Keratinocyte (primary cell): ENCODE measurements around the gene PFAS. TPM values are rescaled to one million over a fixed set of nuclear protein-coding genes. Genes with fewer than 3 reads are reported as not detected.

Experiments used
- DNase-seq: peaks from one replicate; pipeline ENCODE4 v3.0.0-alpha.2; 2011; ENCODE audit warnings: low read depth, missing footprints, low spot score
- FAIRE-seq: peaks from 2 replicates; lab custom pipeline; 2011; peaks lifted over from hg19 to GRCh38; lab: Jason Lieb, UNC
- H2AFZ ChIP-seq: 2 replicates; pipeline ENCODE4 v1.6.0; 2012; ENCODE audit warnings: low read length, control low read depth, inconsistent platforms; ENCODE audit not compliant: control insufficient read depth
- H3K27ac ChIP-seq: 2 replicates; pipeline ENCODE4 v1.5.1; 2011; ENCODE audit warnings: low read length; ENCODE audit not compliant: control insufficient read depth, insufficient read depth
- H3K27me3 ChIP-seq: 3 replicates; pipeline ENCODE4 v1.6.0; 2011; ENCODE audit warnings: low read length; ENCODE audit not compliant: control insufficient read depth, insufficient read depth; ENCODE audit errors: extremely low read depth
- H3K36me3 ChIP-seq, 2 experiments: 2 replicates in 1 of 2; 3 replicates in 1 of 2; pipeline ENCODE4 v1.5.1; 2011; ENCODE audit warnings: low read length in 2 of 2, mild to moderate bottlenecking in 1 of 2; ENCODE audit not compliant: control insufficient read depth in 2 of 2, insufficient read depth in 2 of 2; ENCODE audit errors: extremely low read depth in 1 of 2
- H3K4me1 ChIP-seq: 3 replicates; pipeline ENCODE4 v1.5.1; 2011; ENCODE audit warnings: low read length; ENCODE audit not compliant: control insufficient read depth, insufficient read depth; ENCODE audit errors: extremely low read depth
- H3K4me2 ChIP-seq: 3 replicates; pipeline ENCODE4 v1.6.0; 2011; ENCODE audit warnings: low read depth, low read length; ENCODE audit not compliant: control insufficient read depth, insufficient read depth; ENCODE audit errors: extremely low read depth
- H3K4me3 ChIP-seq, 3 experiments: fragments of 200-600 bp in 1 of 3; sonication (generic) in 1 of 3; 2 replicates in 2 of 3; 3 replicates in 1 of 3; pipeline ENCODE4 v1.5.1; 2011 to 2016; ENCODE audit warnings: low read length in 3 of 3, mild to moderate bottlenecking in 3 of 3, control low read depth in 2 of 3, inconsistent platforms in 1 of 3, low read depth in 1 of 3, mixed read lengths in 1 of 3, mixed run types in 1 of 3, moderate library complexity in 1 of 3; ENCODE audit not compliant: control insufficient read depth in 2 of 3, insufficient read depth in 2 of 3; ENCODE audit errors: extremely low read depth in 1 of 3
- H3K79me2 ChIP-seq: 2 replicates; pipeline ENCODE4 v1.6.0; 2012; ENCODE audit warnings: low read length; ENCODE audit not compliant: control insufficient read depth, insufficient read depth
- H3K9ac ChIP-seq: 3 replicates; pipeline ENCODE4 v1.6.0; 2011; ENCODE audit warnings: low read length; ENCODE audit not compliant: control insufficient read depth, insufficient read depth; ENCODE audit errors: extremely low read depth
- H3K9me1 ChIP-seq: 3 replicates; pipeline ENCODE4 v1.6.0; 2011; ENCODE audit warnings: low read length; ENCODE audit not compliant: control insufficient read depth, insufficient read depth; ENCODE audit errors: extremely low read depth
- H3K9me3 ChIP-seq: 2 replicates; pipeline ENCODE4 v1.5.1; 2012; ENCODE audit warnings: low read depth, low read length; ENCODE audit not compliant: control insufficient read depth
- H4K20me1 ChIP-seq: 3 replicates; pipeline ENCODE4 v1.6.0; 2011; ENCODE audit warnings: low read length; ENCODE audit not compliant: control insufficient read depth, insufficient read depth; ENCODE audit errors: extremely low read depth
- CTCF ChIP-seq, 3 experiments: IDR thresholded peaks in 1 of 3; conservative IDR thresholded peaks in 1 of 3; optimal IDR thresholded peaks in 1 of 3; 2 replicates in 2 of 3; 3 replicates in 1 of 3; pipeline versions ENCODE3 to v1.5.1; 2011; ENCODE audit warnings: low read length in 3 of 3, mild to moderate bottlenecking in 3 of 3, moderate library complexity in 2 of 3, control low read depth in 1 of 3, inconsistent platforms in 1 of 3; ENCODE audit not compliant: insufficient read depth in 2 of 3; ENCODE audit errors: extremely low read depth in 1 of 3
- EZH2 ChIP-seq: IDR thresholded peaks from one replicate; pipeline ENCODE4 v1.6.1; 2012; ENCODE audit warnings: inconsistent platforms, mild to moderate bottlenecking, low read length, moderate library complexity
- dilution Hi-C: fragments of 300-500 bp; cut with MboI; formaldehyde crosslinking; loops from one replicate; pipeline ENCODE4 v1.7.0; 2020; ENCODE audit warnings: low sequenced_read_pairs; ENCODE audit not compliant: extremely low pct_ligation_motif_present
- polyA plus RNA-seq, 5 experiments: library from polyadenylated mRNA; depleted of rRNA in 3 of 5; stranded (reverse) in 3 of 5; stranded (forward) in 1 of 5; unstranded in 1 of 5; fragments of >200 nt; gene quantifications; 1 replicate in 1 of 5; 2 replicates in 3 of 5; 3 replicates in 1 of 5; pipeline versions ENCODE4 v1.2.1 to v1.2.3, GENCODE V29; 2011 to 2012; ENCODE audit warnings: missing spikeins in 2 of 5, low read depth in 1 of 5, low replicate concordance in 1 of 5

PFAS gene
- polyA plus RNA-seq, 1 donor (not counting 4 experiments of a cell fraction or from before 2014, with no cell fraction given): 14.1 TPM

- no peaks in the 10 kb centered on the region for H3K9me1 ChIP-seq
- H2AFZ ChIP-seq: peak overlapping the region; percentile 95
- TF ChIP-seq EZH2: no peak
- no peak for TF ChIP-seq CTCF (optimal IDR thresholded peaks at IDR 0.05 in 1 of 3, IDR thresholded peaks at IDR 0.05 in 1 of 3, conservative IDR thresholded peaks at IDR 0.05 in 1 of 3; ENCODE audit: extremely low read depth in 1 of 3, insufficient read depth in 2 of 3, low read length in 3 of 3)
- H3K27me3 ChIP-seq: no peaks in the 10 kb centered on the region
- dilution Hi-C loops: no loop called here
- H3K79me2 ChIP-seq: no peaks in the 10 kb centered on the region
- peak overlapping the region; percentile 93 for H3K4me2 ChIP-seq
- DNase-seq (no peak), FAIRE-seq (no peak)
- H3K27ac ChIP-seq: peak overlapping the region; percentile 77
- no peaks in the 10 kb centered on the region for H3K9me3 ChIP-seq
- peaks cover 14% of the 10 kb centered on the region for H3K4me1 ChIP-seq
- H3K9ac ChIP-seq: peak overlapping the region; percentile 85
- peak overlapping the region; percentile 70 to 96 (median 88) for H3K4me3 ChIP-seq
- H4K20me1 ChIP-seq: no peaks in the 10 kb centered on the region
- H3K36me3 ChIP-seq: no peaks in the 10 kb centered on the region
Observed at GRCh38 chr17:8289103-8289397, 40.0 kb downstream of the PFAS start.

- Histone ChIP-seq H3K36me3 (no peaks in the 10 kb centered on the region), H3K9me1 (no peaks in the 10 kb centered on the region), H2AFZ (no peak overlapping the region), H3K27ac (no peak overlapping the region), H3K9me3 (no peaks in the 10 kb centered on the region), H3K4me3 (no peak overlapping the region), H3K4me1 (peaks cover 16% of the 10 kb centered on the region), H4K20me1 (no peaks in the 10 kb centered on the region), H3K79me2 (no peaks in the 10 kb centered on the region), H3K4me2 (no peak overlapping the region), H3K9ac (no peak overlapping the region), H3K27me3 (no peaks in the 10 kb centered on the region)
- TF ChIP-seq CTCF (optimal IDR thresholded peaks at IDR 0.05 in 1 of 3, IDR thresholded peaks at IDR 0.05 in 1 of 3, conservative IDR thresholded peaks at IDR 0.05 in 1 of 3; ENCODE audit: extremely low read depth in 1 of 3, insufficient read depth in 2 of 3, low read length in 3 of 3) (no peak), EZH2 (no peak)
- FAIRE-seq: no peak
- dilution Hi-C loops: no loop called here
- no peak for DNase-seq
Observed at GRCh38 chr17:8290043-8290442, 41.0 kb downstream of the PFAS start.
